NCI-H146 treated with DMSO at 0.1 percent for 48 hours (cell line): ENCODE measurements around the gene RAB14.

Experiments used
- DNase-seq: peaks from one replicate; lab custom pipeline; 2025; ENCODE audit not compliant: unreplicated experiment; lab: John Stamatoyannopoulos, UW

The RAB14 gene

DNA sequence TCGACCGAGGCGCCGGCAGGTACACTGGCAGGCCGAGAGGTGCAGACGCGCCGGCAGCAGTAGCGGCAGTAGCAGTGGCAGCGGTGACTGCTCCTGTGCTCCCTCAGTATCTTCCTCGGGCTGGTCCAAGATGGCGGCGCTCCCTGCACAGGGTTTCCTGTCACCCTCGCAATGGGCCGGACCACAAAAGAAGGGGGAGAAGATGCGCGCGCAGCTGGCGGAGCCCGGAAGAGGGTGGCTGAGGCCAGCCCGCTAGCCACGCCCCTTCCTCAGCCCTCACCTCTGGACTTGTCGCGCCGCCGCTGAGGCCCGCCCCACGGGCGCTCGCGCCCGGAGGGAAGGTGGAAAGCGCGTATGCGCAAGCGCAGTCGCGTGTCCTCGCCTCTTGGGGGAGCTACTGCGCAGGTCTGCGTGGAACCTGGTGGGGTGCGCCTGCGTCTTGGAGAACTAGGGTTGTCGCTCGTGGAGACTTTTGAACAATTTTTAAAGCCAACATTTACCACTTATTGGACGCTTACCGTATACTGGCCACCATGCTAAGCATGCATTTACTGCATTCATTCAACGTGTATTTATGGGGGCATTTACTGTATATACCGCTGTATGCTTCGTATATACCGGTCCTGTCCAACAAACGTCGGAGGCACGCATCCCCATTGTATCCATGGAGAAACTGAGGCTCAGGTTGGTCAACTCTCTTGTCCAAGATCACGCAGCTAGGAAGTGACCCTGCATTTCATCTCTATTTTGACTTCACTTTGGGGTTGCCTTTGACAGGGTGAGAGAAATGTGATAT, at the start of gene RAB14:
Gene RAB14 (minus strand): TSS at position 132 of the 796 bp plus-strand sequence. CDS start 8,457 bp downstream, outside the sequence.
- DNase-seq: peak; percentile 91

DNA sequence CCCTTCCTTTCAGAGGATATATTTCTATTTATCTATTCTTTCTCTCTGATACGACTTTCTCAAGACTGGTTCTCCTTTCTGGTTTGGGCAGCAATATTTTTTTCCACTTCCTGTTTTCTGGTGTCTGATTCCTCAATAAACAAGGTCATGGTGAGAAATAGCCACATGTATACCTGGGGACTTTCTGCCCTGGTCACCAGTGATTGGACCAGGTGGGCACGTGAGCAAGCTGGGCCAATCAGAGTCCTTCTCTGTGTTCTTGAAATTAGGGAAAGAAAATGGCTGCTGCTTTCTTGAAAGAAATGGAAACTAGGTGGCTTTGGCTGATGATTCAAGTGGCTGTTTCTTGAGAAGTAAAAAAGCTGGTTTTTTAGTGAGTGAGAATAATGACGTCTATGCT, 47.9 kb upstream of the RAB14 start:
- DNase-seq: no peak

DNA sequence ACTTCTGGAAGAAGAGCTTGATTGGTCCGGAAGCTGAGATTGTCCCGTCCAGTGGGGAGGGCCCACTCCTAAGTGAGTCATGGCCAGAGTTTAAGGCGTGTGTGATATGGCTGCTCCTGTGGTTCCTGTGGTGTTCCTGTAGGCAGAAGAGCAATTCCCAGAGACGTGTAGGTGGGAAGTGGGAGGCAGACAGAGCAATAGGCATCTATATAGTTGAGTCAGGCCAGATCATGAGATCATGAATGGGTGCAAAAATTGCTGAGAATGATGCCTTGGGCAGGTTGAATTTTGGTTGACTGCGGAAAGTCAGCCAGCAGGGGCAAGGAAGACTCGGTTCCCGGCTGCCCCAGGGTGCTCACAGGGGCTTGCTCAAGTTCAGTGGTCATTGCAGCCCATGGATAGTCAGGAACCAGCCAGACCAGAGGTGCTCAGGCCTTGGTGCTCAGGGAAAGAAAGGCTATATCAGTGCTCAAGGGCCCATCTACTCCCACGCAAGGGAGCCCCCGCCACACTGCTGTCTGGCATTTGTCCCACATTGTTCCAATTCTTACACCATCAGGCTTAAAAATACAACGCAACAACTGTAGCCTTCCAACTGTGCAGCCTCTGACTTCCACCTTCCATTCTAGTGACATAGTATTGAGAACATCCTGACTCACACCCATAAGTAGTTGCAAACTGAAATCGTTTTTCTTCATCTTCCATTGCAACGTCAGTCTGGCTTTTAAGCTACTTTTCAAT, 45.3 kb upstream of the RAB14 start:
- DNase-seq: no peak

DNA sequence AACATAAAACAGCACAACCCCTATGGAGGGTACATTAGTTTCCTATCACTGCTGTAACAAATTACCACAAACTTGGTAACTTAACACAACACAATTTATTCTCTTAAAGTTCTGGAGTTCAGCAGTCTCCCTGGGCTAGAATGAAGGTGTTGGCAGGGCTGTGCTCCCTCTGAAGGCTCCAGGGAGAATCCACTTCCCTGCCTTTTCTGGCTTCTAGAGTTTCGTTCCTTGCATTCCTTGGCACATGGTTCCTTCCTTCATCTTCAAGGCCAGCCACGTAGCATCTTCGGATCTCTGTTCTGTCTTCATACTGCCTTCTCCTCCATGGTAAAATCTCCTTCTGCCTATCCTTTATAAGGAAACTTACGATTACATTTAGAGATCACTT, 41.3 kb upstream of the RAB14 start:
- DNase-seq: no peak

DNA sequence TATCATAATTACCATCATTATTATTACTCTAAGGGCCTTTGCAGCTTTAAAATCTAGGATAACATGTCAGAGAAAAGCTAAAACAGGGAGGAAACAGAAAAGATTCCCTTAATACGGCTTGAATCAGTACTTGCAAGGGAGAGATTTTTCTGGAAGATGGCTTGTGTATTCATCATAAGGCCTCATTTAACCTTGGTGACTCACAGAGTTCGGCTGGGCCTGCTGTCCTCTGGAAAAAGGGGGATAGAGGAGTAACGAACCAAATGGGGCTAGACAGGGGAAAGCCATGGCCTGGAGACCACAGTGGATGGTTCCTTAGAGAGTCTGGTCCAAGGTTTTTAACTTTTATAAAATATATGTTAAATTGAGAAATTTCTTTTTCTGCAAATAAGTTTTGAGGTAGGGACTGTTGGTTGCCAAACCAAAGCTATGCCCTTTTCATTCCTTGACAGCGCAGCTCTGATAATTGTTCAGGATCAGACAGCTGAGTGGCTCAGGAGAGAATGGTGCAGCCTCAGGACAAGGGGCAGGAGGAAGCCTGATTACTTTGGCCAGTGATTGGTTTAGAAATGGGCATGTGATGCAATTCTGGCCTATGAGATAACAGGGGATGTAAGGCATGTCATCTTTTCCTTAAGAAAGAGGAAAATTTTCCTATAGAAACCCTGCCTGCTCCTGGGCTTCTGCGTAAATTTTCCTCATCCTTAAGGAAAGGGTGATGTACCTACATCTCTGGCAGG, 40.7 kb upstream of the RAB14 start:
- DNase-seq: no peak

DNA sequence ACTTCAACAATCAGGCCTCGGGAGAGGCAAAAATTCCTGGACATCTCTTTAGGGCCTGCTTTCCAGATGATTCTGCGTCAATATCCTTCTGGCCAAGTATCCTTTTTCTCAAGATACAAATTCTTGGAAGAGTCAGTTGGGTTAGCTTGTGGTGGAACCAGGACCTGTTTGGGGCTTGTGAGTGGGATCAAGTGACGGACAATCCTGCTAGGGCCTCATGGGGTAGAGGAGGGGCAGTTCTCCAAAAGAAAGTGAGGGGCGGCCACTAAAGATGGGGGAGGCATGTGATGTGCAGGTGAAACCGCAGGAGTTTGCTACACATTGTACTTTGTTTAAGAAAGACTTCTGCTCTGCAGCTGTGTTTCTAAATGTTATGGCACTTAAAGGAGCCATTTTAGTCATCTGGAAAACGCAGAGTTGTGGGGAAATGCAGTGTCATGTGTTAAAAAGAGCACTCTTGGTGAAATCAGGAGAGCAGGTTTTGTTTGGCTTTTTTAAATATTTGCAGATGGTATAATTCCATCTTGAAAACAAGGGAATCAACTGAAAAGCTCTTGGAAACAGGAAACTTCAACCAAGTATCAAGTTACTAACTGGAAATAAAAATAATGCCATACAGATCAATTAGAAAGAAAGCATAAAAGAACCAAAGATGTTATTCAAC, 38.9 kb upstream of the RAB14 start:
- DNase-seq: no peak

DNA sequence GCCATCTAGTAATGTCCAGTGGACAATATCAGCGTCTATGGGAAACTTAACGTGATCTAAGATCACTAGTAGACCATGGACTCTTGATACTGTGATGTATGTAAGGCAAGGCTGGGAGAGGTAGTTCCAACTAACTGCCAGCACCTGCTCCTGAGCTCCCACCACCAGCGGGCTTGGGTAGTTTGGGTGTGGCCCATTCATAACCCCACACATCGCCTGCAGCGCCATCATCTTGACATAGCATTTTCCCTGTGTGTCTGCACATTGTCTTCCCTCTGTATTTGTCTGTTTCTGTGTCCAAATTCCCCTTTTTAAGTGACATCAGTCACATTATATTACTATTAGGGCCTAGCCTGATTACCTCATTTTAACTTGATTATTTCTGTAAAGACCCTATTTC, 38.2 kb upstream of the RAB14 start:
- no peak for DNase-seq

DNA sequence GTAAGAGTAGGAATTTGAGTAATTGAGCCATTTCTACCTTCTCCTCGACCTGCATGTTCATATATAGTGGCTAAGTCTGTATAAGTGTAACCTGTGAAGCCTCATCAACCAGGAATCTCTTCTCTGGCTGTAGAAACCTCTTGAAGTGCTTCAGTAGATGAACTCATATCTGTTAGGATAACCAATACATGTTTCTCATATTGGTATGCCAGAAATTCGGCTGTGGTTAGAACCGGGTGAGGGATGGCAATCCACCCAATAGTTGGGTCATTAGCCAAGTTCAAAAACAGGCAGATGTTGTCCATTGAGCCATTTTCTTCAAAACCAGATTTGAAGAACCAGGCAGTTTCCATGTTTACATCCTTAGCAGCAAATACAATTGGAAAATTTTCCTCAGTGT, 37.4 kb upstream of the RAB14 start:
- DNase-seq: no peak

DNA sequence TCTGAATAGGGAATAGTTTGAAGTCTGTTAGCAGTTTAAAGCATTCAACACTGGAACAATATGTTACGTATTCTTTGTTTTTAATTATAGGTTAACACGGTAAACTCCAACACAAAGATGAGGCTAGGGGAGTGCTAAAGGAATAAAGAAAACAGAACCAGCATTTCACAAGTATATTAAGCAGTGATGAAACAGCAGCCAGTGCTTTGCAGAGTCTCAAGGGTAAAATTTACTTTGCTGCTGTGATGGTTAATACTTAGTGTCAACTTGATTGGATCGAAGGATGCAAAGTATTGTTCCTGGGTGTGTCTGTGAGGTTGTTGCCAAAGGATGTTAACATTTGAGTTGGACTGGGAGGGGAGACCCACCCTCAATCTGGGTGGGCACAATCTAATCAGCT, 36.2 kb upstream of the RAB14 start:
- no peak for DNase-seq

DNA sequence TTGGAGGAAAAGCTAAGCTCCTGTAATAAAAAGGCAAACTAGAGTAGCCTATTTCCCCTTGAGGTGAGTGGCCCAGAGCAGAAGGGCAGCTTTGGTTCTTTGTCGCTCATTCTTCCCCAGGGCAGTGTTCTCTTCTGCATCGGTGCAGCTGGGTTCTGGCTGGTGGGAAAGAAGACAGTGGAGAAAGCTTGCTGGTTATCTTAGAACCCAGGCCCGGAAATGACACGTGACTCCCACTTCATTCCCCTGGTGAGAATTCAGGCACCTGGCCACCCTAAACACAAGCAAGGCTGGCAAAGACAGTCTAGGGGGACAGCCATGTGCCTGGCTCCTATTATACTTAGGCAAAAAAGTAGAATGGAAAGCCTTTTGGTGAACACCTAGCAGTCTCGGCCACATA, 33.8 kb upstream of the RAB14 start:
- no peak for DNase-seq

DNA sequence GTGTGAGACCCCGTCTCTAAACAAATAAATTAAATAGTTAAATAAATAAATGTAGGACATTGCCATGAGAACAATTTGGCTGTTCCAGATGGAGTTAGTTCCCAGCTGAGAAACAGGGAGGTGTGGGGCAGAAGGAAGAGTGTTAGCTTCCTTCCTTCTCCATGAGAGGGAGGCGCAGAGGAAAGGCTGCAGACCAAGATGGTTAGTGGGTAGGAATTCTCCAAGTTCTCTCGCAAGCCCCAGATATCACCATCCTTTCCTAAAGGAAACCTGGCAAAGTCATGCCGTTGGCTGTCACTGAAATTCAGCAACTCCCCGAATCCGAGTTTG, 33.1 kb upstream of the RAB14 start:
- DNase-seq: no peak

DNA sequence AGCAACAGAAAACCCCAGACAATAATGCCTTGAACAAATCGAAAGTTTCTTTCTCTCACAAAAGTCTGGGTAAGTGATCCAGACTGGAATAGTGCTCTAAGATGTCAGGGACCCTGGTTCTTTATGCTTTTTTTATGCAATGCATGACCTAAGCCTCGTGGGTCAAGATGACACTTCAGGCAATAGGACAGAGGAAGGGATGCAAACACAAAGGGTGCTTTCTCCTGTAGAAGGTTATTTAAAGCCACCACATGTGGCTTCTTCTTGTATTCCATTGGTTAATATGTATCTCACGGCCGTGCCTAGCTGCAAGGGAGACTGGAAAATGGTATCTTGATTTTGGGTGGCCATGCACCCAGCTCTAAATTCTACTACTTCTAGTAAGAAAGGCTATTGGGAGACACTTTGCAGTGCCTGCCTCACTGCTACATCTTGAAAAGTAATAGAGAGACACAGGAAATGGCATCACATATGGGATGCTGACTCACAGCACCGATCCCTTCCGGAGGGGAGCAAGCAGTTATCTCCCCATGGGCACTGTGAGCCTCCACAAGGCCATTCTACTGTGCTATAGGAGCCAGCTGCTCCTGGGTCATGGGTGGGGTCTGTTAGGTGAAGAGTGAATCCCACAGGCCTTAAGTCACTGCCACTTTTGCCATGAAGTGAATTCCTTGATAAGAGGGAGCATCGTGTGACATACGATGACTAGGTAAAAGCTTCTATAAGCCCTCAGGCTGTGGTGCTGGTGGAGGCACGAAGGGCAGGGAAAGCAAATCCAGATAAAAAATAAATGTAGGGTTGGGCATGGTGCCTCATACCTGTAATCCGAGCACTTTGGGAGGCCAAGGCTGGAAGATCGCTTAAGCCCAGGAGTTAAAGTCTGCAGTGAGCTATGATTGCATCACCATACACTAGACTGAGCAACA, 32.5 kb upstream of the RAB14 start:
- DNase-seq: no peak

DNA sequence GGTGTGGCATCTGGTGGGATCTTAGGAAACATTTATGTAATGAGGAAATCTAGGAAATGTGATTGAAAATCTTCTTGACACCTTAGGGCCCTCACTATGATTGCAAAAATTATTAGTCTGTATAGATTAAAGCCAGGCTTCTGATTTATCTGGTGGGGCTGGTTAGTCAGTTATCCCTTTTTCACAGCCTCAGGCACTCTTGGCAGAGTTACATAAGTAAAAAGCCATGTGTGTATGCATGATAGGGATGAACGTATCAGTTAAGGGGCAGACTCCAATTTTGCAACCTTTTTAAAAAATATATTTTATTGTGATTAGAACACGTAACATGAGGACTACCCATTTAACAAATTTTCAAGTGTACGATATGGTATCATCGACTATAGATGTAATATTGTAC, 30.6 kb upstream of the RAB14 start:
- no peak for DNase-seq

DNA sequence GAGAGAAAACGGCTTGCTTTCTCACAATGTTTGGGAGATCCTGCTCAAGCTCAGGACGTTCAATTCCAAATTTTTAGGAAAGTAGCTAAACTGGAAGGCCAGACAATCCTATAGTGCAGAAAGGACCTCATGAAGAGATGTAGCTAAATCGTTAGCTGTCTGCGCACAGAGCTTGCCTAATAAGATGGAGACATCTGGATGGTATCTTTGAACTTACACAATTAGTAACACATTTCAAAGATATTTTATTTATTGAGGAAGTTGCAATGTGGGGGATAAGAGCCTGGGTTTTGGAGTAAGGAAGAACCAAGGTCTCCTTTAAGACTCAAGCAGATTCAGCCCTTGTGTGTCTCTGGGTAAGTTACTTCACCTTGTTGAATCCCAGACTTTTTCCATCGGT, 28.6 kb upstream of the RAB14 start:
- no peak for DNase-seq

DNA sequence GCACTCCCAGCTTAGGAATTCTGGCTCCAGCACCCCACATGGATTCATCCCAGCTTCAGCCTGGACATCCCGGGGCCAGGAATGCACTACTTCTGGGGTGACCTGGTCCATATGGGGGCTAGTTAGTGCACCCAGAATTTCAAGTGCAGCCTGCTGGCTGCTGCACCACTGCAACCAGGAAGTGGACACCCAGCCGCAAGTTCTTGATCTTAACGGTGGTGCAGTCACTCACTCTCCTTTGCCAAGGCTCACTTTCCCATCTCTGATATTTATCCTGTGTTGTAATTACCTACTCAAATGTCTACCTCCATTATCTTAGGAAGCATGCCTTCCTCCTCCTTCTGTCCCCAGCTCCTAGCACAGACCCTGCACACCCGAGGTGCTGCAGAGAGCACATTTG, 26.2 kb upstream of the RAB14 start:
- DNase-seq: no peak

DNA sequence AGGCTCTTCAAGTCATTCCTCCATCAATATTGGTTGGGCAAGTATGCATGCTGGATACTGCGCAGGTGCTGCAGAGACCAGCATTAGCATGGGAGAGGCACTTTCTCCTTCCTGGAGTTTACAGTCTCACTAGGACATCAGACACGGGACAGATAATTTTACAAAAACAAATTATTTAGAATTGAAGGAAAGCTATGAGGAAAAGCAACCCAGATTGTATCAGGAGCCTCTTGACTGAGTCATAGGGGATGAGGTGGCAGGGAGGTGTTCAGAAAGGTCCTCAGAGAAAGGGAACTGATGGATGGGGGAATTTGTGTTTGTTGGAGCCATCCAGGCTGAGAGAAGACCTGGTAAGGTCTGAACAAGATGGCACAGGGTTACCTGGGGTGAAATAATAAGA, 24.5 kb upstream of the RAB14 start:
- DNase-seq: no peak

DNA sequence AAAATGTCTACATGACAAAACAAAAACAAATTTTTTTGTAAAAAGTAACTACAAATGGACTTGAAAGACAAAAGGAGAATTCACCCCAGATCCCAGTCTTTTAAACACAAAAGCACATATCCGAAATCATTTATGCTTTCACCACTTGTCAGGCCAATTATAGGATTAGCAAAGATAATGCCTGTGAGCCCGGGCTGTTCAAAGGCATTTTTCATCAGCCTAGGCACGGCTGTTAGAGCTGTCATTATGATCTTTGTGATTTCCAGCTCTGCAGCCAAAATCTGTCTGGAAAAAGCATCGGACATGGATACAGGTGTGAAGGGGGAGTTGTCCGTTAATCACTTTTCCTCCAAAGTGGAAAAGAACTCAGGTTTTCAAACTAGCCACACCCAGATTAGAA, 23.6 kb upstream of the RAB14 start:
- no peak for DNase-seq

DNA sequence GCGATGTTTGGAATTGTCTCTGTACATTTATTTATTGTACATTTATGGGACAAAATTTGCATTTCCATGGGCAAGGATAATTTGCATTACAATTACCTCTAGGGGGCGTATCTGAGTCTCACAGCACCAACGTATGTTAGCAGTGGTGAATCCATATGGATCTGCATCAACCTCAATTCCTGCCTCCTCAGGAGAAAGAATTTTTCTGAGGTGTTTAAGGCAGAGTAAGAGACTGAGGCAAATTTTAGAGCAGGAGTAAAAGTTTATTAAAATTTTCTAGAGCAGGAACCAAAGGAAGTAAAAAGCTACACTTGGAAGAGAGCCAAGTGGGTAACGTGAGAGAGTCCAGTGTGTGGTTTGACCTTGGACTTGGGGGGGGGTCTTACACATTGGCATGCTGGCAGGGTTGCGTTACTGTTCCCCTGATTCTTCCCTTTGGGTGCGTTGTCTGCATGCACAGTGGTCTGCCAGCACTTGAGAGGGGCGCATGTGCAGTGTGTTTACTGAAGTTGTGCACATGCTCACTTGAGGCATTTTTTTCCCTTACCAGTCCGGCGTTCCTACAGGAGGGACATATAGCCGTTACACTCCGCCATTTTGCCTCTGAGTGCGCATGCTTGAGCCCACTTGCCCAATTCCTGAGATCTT, 21.0 kb upstream of the RAB14 start:
- DNase-seq: peak; percentile 18

DNA sequence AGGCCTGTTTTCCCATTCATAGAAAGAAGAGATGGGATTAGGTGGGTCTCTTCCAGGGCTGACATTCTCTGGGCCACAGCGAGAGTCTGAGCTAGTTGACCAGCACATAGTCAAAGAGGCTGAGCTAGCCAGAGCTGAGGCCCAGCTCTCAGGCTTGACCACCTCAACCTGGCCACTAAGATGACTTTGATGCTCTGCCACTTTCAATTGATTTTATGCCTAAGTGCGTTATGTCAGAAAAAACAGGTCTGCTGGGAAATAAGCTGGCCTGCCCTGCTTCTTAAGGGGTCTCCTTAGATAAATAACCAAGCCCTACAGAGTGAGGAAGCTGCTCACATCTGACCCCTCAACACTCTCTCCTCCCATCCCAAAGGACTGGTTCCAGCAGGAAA, 20.0 kb upstream of the RAB14 start:
- DNase-seq: no peak
